Neural crest cell (in vitro differentiated cells): Measurements from ENCODE around the gene QSOX2. TPM values are rescaled to one million over a fixed set of nuclear protein-coding genes. Genes with fewer than 3 reads are reported as not detected.

Source experiments
- DNase-seq: peaks from one replicate; pipeline ENCODE4 v3.0.0; 2021; ENCODE audit warnings: low read depth, mixed read lengths, low spot score
- H3K27ac Mint-ChIP-seq: one replicate; pipeline ENCODE4 v1.8.0; 2021; ENCODE audit warnings: mild to moderate bottlenecking, mixed read lengths; ENCODE audit not compliant: unreplicated experiment
- H3K27me3 Mint-ChIP-seq: 2 replicates; pipeline ENCODE4 v1.8.0; 2021; ENCODE audit warnings: low read depth, mild to moderate bottlenecking, mixed read lengths
- H3K36me3 Mint-ChIP-seq: 2 replicates; pipeline ENCODE4 v1.8.0; 2021; ENCODE audit warnings: low read depth, mild to moderate bottlenecking, mixed read lengths
- H3K4me1 Mint-ChIP-seq: 2 replicates; pipeline ENCODE4 v1.8.0; 2021; ENCODE audit warnings: mixed read lengths
- H3K4me3 Mint-ChIP-seq: one replicate; pipeline ENCODE4 v1.8.0; 2021; ENCODE audit warnings: mild to moderate bottlenecking, mixed read lengths
- H3K9me3 Mint-ChIP-seq: 2 replicates; pipeline ENCODE4 v1.8.0; 2021; ENCODE audit warnings: mixed read lengths
- CTCF ChIP-seq: fragments of 200-600 bp; sonication (generic); conservative IDR thresholded peaks from 2 replicates; pipeline ENCODE4 v1.5.0; 2021; ENCODE audit warnings: antibody characterized with exemption, mild to moderate bottlenecking
- total RNA-seq: library from RNA; stranded (reverse); gene quantifications from 2 replicates; pipeline ENCODE4 v1.2.1, GENCODE V29; 2021

QSOX2 gene
- total RNA-seq, 1 donor from 2014 or later = 28.7 TPM

- Mint-ChIP-seq H3K27ac (no peak overlapping the region), H3K36me3 (peaks cover 11% of the 10 kb centered on the region), H3K4me1 (peaks cover 5% of the 10 kb centered on the region), H3K9me3 (no peaks in the 10 kb centered on the region), H3K4me3 (no peak overlapping the region), H3K27me3 (peaks cover 9% of the 10 kb centered on the region)
- TF ChIP-seq CTCF = no peak
- DNase-seq = no peak
Measured at GRCh38 chr9:136211441-136212344, 33.9 kb downstream of the QSOX2 start.

GRCh38 chr9:136211006-136211405 lies 34.6 kb downstream of the QSOX2 start:
- no peaks in the 10 kb centered on the region for H3K9me3 Mint-ChIP-seq
- peaks cover 14% of the 10 kb centered on the region for H3K36me3 Mint-ChIP-seq
- H3K4me1 Mint-ChIP-seq = peaks cover 5% of the 10 kb centered on the region
- no peak for TF ChIP-seq CTCF
- DNase-seq = no peak
- H3K27me3 Mint-ChIP-seq = peaks cover 16% of the 10 kb centered on the region
- H3K27ac Mint-ChIP-seq = no peak overlapping the region
- H3K4me3 Mint-ChIP-seq = no peak overlapping the region

GRCh38 chr9:136210276-136210675 lies 35.3 kb downstream of the QSOX2 start:
- Mint-ChIP-seq H3K9me3 (no peaks in the 10 kb centered on the region), H3K27ac (no peak overlapping the region), H3K27me3 (peaks cover 23% of the 10 kb centered on the region), H3K36me3 (peaks cover 13% of the 10 kb centered on the region), H3K4me3 (no peak overlapping the region), H3K4me1 (peaks cover 5% of the 10 kb centered on the region)
- TF ChIP-seq CTCF = no peak
- DNase-seq = no peak

- DNase-seq = no peak
- Mint-ChIP-seq H3K4me1 (peaks cover 5% of the 10 kb centered on the region), H3K27me3 (peaks cover 26% of the 10 kb centered on the region), H3K9me3 (no peaks in the 10 kb centered on the region), H3K36me3 (peaks cover 10% of the 10 kb centered on the region), H3K4me3 (no peak overlapping the region), H3K27ac (no peak overlapping the region)
- no peak for TF ChIP-seq CTCF
Measured at GRCh38 chr9:136209786-136210185, 35.8 kb downstream of the QSOX2 start.

GRCh38 chr9:136209232-136209631 lies 36.4 kb downstream of the QSOX2 start:
- H3K27me3 Mint-ChIP-seq = peaks cover 32% of the 10 kb centered on the region
- TF ChIP-seq CTCF = no peak
- no peak overlapping the region for H3K4me3 Mint-ChIP-seq
- H3K36me3 Mint-ChIP-seq = peaks cover 9% of the 10 kb centered on the region
- DNase-seq = no peak
- H3K9me3 Mint-ChIP-seq = no peaks in the 10 kb centered on the region
- H3K27ac Mint-ChIP-seq = no peak overlapping the region
- H3K4me1 Mint-ChIP-seq = peaks cover 5% of the 10 kb centered on the region
